Transverse colon (tissue), 4 donors: ENCODE results near the gene FAM53A.

Experiments
- POLR2A ChIP-seq: fragments of 450-650 bp; IDR thresholded peaks from one replicate; pipeline ENCODE4 v1.6.1; 2016; ENCODE audit warnings: antibody characterized with exemption, mild to moderate bottlenecking, moderate library complexity
- POLR2AphosphoS5 ChIP-seq, 3 donors: sonication (generic); formaldehyde crosslinking; IDR thresholded peaks; one replicate each; pipeline ENCODE4 v1.6.1; 2016; ENCODE audit warnings: antibody characterized with exemption in 3 of 3
- TF ChIP-seq, protein P1 (sequence below), 5 experiments: fragments of 200-600 bp in 3 of 5; fragments of 450-650 bp in 2 of 5; sonication (generic) in 3 of 5; IDR thresholded peaks; 1 replicate in 2 of 5; 2 replicates in 3 of 5; pipeline ENCODE4 v1.5.1; 2016 to 2017; ENCODE audit warnings: antibody characterized with exemption in 5 of 5, inconsistent platforms in 3 of 5, mild to moderate bottlenecking in 2 of 5, moderate library complexity in 1 of 5

GRCh38 chr4:1612278-1613098 lies 71.6 kb downstream of the FAM53A start:
- TF ChIP-seq, protein P1, sequence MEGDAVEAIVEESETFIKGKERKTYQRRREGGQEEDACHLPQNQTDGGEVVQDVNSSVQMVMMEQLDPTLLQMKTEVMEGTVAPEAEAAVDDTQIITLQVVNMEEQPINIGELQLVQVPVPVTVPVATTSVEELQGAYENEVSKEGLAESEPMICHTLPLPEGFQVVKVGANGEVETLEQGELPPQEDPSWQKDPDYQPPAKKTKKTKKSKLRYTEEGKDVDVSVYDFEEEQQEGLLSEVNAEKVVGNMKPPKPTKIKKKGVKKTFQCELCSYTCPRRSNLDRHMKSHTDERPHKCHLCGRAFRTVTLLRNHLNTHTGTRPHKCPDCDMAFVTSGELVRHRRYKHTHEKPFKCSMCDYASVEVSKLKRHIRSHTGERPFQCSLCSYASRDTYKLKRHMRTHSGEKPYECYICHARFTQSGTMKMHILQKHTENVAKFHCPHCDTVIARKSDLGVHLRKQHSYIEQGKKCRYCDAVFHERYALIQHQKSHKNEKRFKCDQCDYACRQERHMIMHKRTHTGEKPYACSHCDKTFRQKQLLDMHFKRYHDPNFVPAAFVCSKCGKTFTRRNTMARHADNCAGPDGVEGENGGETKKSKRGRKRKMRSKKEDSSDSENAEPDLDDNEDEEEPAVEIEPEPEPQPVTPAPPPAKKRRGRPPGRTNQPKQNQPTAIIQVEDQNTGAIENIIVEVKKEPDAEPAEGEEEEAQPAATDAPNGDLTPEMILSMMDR (IDR thresholded peaks at IDR 0.05): no peak
- TF ChIP-seq POLR2AphosphoS5 (IDR thresholded peaks at IDR 0.05): no peak
- no peak for TF ChIP-seq POLR2A
